Measurements from ENCODE around the gene ARHGAP29.

Gene ARHGAP29

DNA sequence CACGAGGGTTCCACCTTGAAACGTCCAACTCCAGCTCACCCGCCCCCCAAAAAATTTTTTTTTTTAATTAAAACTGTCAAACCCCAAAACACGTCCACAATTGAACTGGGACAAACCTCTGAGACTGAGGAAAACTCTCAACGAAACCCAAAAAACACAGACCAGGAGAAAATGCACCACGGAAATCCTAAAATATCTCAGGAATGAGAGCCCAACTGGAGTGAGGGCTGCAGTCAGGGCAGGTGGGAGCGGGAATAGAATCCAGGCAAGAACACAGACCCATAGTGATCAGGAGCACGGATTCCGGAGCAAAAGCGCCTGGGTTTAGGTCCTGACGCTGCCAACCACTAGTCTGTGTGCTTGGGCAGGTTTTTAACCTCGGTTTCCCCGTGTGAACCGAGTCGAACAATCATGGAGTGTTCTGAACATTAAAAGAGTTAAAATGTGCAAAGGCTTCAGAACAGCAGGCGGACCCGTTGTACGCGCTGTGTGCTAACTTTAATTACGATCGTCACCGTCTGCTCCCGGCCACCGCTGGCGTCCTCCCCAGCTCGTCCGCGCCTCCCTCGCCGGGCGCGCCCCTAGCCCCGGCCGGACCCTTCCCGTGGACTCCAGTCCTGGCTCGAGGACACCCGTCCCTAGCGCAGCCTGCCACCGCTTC is 624 bp downstream of the ARHGAP29 start:
- no peak for DNase-seq (ENCODE audit: extremely low read depth in 1 of 2, low read depth in 1 of 2)

DNA sequence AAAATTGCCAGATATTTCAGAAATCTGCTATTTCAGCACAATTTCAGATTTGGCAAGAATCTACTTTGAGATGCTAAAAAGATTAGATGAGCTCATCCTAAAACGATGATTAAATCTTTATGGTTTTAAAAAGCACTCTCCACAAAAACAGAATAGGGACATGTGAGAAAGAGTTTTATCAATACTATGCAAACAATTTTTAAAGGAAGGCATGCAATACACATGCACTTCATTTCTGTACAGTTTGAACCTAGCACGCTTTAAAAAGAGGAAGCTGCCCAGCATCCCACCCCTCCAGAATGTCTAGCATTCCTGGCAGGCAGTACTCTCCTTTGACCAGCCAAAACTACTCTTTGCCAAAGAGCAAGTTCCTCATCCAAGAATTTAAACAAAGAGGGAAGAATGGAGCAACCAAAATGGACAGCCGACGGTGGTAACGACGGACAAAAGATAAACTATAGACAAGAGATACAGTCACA is 1.3 kb downstream of the ARHGAP29 start:
- no peak for DNase-seq (ENCODE audit: extremely low read depth in 1 of 2, low read depth in 1 of 2)

DNA sequence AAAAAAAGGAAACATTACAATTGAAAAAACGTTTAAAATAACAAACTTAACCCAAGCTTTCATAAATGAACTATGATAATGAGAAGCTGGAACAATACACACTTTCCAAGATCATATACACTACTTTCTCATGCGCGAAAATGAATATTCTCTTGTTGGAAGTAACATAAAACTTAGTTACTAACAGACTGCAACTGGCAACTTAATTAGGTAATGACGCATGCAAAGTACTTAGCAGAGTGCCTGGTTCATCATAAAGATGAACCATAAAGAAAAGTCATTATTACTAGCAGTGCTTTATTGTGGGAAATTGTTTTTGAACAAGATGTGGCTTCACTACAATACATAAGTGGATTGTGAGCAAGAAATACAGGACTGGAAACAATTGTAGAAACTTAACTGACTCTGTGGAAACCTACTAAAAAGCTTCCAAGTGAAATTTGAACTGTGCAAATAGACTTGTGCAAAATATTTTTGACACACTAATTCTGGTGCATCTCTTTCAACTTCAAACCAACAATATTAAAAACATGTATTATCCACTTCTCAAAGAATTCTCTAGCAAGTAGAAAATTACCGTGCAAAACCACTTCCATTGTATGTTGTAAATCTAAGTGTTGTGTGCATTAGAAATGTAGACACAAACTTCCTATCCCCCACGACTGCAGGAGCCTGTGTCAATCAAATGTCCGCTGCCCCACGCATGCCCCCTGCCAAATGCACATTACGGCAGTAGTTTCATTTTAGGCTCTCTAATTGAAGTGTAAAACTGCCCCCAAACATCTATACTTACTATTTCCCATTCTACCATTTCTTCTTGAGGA is 2.0 kb downstream of the ARHGAP29 start:
- DNase-seq (ENCODE audit: extremely low read depth in 1 of 2, low read depth in 1 of 2) = no peak

DNA sequence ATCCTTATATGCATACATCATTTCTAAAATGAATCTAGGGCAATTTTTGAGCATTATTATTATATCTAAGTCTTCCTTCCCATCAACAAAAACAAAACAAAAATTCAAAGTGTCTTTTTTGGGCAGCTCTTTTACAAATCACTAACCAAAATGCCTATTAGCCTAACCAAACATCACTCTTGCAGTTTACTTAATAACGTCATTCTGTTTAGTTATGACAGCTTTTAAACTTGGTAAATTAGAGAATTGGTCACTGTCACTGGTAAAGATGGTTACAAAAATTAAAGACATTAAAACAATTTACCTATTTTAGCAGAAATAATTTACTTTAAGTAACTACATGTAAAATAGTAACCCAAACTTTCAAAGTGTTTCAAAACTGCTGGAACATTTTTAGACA is 2.8 kb downstream of the ARHGAP29 start:
- no peak for DNase-seq (ENCODE audit: extremely low read depth in 1 of 2, low read depth in 1 of 2)

DNA sequence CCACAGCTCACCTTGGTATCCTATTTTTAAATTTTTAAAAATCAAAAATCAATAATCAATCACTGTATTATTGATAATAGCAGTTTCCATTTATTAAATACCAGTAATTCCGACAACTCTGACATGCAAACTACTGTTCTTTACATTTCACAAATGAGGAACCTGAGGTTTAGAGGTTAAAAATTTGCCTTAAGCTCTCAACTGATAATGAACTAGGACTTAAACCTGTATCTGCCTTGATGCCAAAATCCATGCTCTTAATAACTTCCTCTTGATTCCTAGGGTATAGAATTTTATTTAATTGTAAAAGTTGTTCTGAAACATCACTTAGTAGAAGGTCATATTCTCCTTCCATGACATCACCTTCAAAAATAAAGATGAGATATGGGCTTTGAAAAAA is 5.6 kb downstream of the ARHGAP29 start:
- no peak for DNase-seq (ENCODE audit: extremely low read depth in 1 of 2, low read depth in 1 of 2)

DNA sequence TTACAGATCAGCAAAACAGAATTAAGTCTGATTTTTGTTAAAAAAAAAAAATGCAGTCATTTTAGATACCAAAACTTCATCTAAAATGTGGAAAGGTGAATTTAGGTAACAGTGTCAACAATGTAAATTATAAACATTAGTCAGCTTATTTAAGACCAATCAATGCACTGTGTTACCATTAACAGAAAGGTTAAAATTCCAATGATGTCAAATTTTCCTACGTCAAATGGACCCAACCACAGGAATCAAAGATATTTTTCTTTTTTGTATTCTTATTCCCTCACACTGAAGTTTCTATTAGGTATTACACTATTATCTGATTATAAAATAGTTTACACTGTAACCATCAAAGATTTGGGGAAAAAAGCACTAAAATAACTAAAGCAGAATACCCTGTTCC is 6.5 kb downstream of the ARHGAP29 start:
- DNase-seq (ENCODE audit: extremely low read depth in 1 of 2, low read depth in 1 of 2) = no peak

DNA sequence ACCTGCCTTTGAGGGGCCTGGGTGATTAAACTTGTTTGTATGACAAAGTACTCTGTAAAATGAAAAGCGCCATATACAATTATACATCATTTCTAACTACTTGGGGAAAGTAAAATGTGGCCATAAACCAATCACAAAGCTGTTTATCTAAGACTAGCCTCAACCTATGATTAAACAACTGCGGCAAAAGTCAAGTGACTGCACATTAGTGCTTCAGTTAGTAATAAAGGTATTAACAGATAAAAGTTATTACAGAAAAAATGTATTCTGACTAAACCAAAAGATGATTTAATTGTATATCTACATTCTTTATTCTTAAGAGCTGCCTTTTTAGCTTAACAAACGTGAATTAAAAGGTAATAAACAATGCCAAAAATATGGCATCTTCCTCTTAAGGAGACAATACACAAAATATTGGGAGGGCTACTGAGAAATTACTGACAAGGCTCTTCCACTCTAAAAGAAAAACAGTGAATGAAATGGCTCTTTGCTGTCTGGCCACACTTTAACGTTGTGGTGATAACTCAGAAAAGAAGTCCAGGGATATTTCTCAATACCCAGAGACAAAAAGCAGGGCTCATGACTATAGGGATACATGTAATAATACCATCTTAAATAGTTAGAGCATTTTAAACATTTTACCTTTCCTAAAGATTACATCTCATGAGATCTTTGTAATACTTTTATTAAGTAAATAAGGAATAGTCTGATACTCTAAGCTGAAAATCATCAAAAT is 8.6 kb downstream of the ARHGAP29 start:
- no peak for DNase-seq (ENCODE audit: extremely low read depth in 1 of 2, low read depth in 1 of 2)

DNA sequence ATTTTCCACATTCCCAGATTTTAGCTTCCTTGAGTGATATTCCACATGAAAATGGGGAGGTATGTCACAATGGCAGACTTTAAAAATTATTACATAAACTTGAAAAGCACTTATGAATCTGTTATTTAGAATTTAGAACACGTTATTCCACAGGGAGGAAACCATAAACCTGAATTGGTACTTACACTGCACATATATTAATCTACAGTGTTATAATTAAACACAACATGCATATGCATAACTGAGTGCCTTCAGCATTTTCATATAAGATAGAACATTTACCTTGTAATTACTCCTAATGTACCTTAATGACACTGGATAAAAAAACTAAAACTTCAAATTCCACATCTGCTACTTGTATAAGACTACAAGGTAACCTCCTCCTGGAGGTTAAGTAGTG is 9.8 kb downstream of the ARHGAP29 start:
- no peak for DNase-seq (ENCODE audit: extremely low read depth in 1 of 2, low read depth in 1 of 2)

DNA sequence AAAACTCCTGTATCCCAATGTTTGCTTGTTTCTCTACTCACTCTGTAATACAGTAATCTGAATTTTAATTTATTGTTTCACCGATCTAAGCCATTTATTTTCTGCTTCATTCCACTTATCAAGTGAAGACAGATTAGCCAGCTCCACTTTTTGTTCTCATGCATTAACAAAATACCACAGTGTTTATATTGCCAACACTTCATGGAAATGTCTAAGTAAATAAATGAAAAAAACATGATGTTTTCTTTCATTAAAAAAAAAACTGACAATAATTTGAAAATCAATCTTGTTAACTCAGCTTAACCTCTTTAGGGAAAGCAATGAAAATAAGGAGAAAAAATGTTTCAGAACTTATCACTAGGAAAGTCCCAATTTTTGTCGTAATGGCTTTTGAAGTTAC is 11.5 kb downstream of the ARHGAP29 start:
- DNase-seq (ENCODE audit: extremely low read depth in 1 of 2, low read depth in 1 of 2) = no peak

DNA sequence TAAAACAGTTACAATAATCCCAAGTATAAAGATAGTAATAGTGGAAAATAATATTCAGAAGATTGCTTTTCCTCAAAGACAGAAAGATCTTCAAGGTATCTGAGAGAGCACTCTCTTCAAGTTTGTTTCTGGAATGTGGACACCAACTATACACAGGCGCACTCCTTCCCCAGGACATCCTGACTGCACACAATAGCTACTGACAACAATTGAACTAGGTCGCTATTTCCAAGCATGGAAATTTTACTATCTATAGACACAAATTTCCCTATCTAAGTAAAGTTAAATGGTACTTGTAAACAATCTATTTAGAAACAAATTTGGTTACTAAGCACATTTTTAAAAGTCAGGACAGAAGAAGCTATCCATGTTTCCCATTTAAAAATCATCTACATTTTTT is 19.1 kb downstream of the ARHGAP29 start:
- no peak for DNase-seq (ENCODE audit: extremely low read depth in 1 of 2, low read depth in 1 of 2)

DNA sequence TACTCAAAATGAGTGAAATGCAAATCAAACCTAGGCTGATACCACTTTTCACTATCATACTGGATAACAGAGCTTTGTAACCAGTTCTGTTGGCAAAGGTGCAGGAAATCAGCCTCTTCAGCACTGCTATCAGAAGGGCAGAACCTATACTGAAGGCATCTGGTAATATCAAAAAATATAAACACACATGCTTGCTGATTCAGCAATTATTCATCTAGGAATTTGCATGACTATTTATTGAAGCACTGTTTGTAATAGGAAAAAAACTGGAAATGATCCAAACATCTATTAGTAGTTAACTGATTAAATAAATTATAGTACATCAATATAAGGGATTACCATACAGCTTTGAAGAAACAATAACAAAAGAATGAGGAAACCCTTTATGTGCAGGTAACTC is 21.4 kb downstream of the ARHGAP29 start:
- no peak for DNase-seq (ENCODE audit: extremely low read depth in 1 of 2, low read depth in 1 of 2)

DNA sequence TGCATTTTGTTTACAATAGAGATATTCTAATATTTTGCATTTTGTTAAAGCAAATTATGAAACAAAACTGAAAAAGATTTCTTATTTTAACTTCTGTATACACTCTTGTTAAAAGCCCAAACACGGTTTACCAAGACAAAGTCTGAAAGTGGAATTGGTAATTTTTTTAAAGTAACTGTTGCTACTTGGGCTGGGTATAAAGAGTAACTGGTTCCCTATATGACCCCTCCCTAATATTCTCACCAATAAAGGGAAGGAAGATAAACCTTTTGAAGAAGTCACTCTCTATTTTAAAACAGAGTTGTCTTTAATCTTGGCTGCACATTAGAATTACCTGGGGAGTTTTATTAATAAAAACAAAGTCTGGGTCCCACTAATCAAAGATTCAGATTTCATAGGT is 27.4 kb downstream of the ARHGAP29 start:
- DNase-seq (ENCODE audit: extremely low read depth in 1 of 2, low read depth in 1 of 2) = no peak

DNA sequence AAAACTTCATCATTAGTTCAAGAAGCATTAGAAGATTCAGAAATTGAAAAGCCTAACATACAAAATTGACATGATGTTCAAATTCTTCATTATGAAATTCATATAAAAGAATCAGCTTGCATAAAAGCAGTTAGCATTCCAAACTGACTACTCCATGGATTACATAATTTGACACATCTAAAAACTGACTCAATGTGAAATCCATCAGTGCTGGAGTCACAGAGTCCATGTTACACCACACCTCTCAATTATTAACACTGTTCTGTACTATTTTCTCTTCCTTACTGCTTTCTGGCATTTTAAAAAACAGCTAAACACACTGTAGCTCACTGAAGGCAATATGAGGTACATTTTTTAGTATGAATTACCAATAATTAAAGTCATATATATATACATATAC is 28.0 kb downstream of the ARHGAP29 start:
- DNase-seq (ENCODE audit: extremely low read depth in 1 of 2, low read depth in 1 of 2) = no peak

DNA sequence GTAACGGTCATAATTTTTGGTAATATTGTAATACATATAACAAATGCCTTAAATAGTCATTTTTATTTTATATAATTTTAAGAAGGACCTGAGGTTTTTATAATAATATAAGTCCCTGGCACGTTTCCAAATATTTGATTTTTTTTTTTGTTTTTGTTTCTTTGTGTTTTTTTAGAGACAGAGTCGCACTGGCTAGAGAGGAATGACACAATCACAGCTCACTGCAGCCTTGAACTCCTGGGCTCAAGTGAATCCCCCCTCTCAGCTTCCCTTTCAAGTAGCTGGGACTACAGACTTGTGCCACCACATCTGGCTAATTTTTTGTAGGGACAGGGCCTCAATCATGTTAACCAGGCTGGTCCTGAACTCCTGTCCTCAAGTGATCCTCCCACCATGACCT is 29.7 kb downstream of the ARHGAP29 start:
- DNase-seq (ENCODE audit: extremely low read depth in 1 of 2, low read depth in 1 of 2) = no peak

DNA sequence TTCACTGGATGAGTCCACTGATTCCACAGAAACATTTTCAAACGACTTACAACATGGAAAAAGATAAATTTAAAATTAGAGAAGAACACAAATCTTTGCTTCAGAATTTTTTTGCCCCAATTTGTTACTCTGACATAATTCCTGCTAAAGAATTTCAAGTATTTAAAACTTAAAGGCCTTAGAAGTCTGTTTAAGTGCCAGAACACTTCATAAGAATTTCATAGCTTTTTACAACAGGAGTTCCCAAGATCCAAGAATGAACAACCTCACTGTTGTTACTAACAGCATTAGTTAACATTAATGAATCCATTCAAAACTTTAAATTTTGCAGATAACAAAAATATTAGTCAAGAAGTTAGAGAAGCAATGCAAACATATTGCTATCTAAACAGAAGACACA is 31.7 kb downstream of the ARHGAP29 start:
- DNase-seq (ENCODE audit: extremely low read depth in 1 of 2, low read depth in 1 of 2) = no peak

DNA sequence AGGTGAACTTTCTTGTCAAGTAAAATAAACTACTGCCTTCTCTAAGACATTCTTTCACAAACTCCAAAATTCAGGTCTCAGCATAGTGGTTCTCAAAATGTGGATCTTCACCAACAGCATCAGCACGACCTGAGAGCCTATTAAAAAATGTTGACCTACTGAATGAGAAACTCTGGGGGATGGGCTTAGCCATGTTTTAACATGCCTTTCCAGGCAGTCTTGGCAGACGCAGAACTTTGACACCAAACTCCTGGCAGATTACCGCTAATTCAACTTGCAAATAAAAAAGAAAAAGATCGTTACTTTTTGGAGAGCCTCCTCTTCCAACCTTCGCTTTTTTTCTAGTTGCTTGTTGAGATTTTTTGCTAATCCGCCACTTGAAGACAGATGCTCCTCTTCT is 35.1 kb downstream of the ARHGAP29 start:
- no peak for DNase-seq (ENCODE audit: extremely low read depth in 1 of 2, low read depth in 1 of 2)

DNA sequence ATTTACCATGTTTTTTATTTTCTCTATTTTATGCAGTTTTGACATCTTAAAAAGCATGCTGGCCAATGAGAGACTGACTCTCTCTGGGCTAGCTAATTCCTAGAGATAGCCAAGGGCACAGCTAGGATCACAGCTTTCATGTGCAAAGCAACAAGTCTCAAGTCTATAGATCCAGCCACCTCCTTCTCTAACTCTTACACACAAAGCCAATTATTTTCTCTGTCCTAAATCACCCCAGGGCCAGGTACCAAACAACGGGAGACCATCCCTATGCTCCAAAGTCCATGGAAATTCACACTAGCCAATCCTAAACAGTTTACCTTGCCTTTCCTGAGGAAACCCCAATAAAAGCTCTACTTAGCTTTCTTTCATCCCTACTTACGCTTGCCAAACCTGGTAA is 38.0 kb downstream of the ARHGAP29 start:
- DNase-seq (ENCODE audit: extremely low read depth in 1 of 2, low read depth in 1 of 2) = no peak

DNA sequence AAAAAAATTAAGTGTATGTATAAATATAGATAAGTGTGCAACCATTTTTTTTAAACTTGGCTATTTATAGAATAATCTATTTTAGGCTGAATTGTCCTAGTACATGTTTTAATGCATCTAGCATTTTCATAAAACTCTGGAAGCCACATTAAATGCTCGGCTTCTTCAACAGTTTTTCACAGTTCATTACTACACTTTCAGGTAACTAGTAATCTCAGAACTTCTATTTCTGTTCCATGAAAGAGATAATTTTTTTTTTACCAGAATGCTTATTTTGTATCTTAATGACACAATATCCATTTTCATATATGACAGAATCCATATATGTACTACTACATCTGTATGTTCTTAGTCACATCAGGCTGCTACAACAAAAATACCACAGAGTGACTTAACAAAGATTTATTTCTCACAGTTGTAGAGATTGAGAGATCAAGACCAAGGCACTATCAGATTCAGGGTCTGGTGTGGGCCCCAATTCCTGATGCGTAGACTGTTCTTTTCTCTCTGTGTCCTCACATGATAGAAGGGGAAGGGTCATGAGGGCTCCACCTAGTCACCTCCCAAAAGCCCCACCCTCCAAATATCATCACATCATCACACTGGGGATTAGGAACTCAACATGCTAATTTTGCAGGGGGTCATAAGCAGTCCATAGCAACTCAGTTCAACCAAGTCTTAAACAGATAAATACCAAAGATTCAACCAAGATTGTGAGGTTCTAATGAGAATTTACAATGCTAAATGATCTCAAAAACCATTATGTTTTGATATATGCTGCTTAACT is 43.1 kb downstream of the ARHGAP29 start:
- DNase-seq (ENCODE audit: extremely low read depth in 1 of 2, low read depth in 1 of 2) = no peak

DNA sequence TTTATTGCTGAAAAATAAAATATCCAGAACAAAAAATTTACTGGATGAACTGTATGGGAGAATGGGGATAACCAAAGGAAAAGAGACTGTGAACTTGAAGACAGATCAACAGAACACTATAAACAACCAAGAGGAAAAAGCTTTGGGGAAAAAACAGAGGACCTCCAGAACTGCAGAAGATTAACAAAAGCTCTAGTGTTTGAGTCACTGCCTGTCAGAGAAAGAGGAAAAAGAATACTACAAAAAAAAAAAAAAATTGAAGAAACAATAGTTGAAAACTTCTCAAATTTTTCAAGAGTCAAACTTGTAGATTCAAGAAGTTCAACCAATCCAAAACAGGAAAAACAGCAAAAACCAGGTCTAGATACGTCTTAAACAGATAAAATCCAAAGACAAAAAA is 44.3 kb downstream of the ARHGAP29 start:
- DNase-seq (ENCODE audit: extremely low read depth in 1 of 2, low read depth in 1 of 2) = no peak

DNA sequence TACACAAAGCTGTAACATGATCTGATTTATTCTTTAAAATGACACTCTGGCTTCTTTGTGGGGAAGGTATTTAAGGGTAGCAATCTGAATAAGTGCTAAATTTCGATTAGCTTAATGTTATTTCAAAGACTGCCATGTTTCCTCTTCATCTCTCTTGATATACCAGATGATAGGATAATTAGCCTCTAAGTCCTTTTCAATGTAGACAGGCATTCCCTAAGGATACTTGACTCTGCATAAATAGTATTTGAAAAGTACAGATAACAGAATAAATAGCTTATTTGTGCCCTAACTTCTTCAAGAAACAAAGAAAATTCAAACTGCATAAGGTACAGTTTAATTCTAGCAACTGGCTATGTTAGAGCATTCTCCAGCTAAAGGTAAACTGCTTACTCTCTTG is 46.2 kb downstream of the ARHGAP29 start:
- DNase-seq (ENCODE audit: extremely low read depth in 1 of 2, low read depth in 1 of 2) = no peak

DNA sequence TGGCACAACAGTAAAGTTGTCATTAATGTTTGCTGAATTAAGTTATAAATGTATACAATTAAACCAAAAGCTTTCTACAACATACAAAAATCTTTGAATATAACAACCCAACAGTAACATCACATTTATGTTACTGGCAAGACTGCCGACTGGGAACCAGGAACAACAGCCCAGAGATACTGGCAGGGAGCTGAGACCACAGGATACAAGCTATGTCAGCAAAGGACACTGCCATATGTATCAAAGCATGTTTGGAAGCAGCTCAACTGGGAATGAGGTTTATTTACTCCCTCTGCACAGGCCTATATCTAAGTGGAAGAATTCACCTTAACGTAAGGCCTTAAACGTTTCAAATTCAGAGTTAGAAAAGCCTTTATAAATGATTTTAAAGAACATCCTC is 50.4 kb downstream of the ARHGAP29 start:
- DNase-seq (ENCODE audit: extremely low read depth in 1 of 2, low read depth in 1 of 2) = no peak

All from stimulated activated CD8-positive, alpha-beta memory T cell treated with anti-CD3 and anti-CD28 coated beads, Interleukin-7, amount 100 ng/mL, for 48 hours (primary cell).